H9 (cell line): ENCODE results near the gene SBF1. TPM values are rescaled to one million over a fixed set of nuclear protein-coding genes. Genes with fewer than 3 reads are reported as not detected.
A peak's percentile ranks its signal among the peaks of the same experiment; 100 is the strongest.

Experiments used
- DNase-seq: peaks from one replicate; pipeline ENCODE4 v3.0.0-alpha.2; 2017
- H2AFZ ChIP-seq: one replicate; pipeline ENCODE4 v1.6.1; 2013; ENCODE audit warnings: mild to moderate bottlenecking, low read length, control low read depth, moderate library complexity
- H2AK5ac ChIP-seq: 2 replicates; pipeline ENCODE4 v1.6.1; 2013; ENCODE audit warnings: low read length, control low read depth, mixed read lengths; ENCODE audit not compliant: insufficient read length
- H2BK120ac ChIP-seq: one replicate; pipeline ENCODE4 v1.6.1; 2013; ENCODE audit warnings: low read depth, mild to moderate bottlenecking, low read length, control low read depth, inconsistent platforms; ENCODE audit not compliant: poor library complexity, severe bottlenecking
- H2BK12ac ChIP-seq: 2 replicates; pipeline ENCODE4 v1.6.1; 2013; ENCODE audit warnings: low read length, control low read depth, mixed read lengths, low read depth; ENCODE audit not compliant: insufficient read length
- H2BK15ac ChIP-seq: 2 replicates; pipeline ENCODE4 v1.6.1; 2013; ENCODE audit warnings: low read depth, low read length, control low read depth
- H2BK20ac ChIP-seq: one replicate; pipeline ENCODE4 v1.6.1; 2013; ENCODE audit warnings: low read depth, mild to moderate bottlenecking, low read length, control low read depth, inconsistent platforms; ENCODE audit not compliant: poor library complexity, severe bottlenecking
- H2BK5ac ChIP-seq: 2 replicates; pipeline ENCODE4 v1.6.1; 2013; ENCODE audit warnings: low read length, control low read depth, mixed read lengths; ENCODE audit not compliant: insufficient read length
- H3K14ac ChIP-seq: 2 replicates; pipeline ENCODE4 v1.6.1; 2013; ENCODE audit warnings: low read length, control low read depth; ENCODE audit not compliant: insufficient read depth
- H3K18ac ChIP-seq: 2 replicates; pipeline ENCODE4 v1.6.1; 2013; ENCODE audit warnings: low read depth, mild to moderate bottlenecking, mixed read lengths, low read length, control low read depth; ENCODE audit not compliant: insufficient read length
- H3K23ac ChIP-seq: 2 replicates; pipeline ENCODE4 v1.6.1; 2013; ENCODE audit warnings: low read length, control low read depth, mixed read lengths, low read depth; ENCODE audit not compliant: insufficient read length
- H3K23me2 ChIP-seq: 2 replicates; pipeline ENCODE4 v1.6.1; 2013; ENCODE audit warnings: low read depth, mild to moderate bottlenecking, mixed read lengths, low read length, control low read depth; ENCODE audit not compliant: insufficient read length, poor library complexity, severe bottlenecking
- H3K27ac ChIP-seq: 2 replicates; pipeline ENCODE4 v1.5.1; 2013; ENCODE audit warnings: low read length, control low read depth, mixed read lengths, low read depth; ENCODE audit not compliant: insufficient read length
- H3K27me3 ChIP-seq: 2 replicates; pipeline ENCODE4 v1.6.1; 2013; ENCODE audit warnings: low read length, control low read depth, inconsistent platforms; ENCODE audit not compliant: insufficient read depth
- H3K4ac ChIP-seq: 2 replicates; pipeline ENCODE4 v1.6.1; 2013; ENCODE audit warnings: low read depth, mild to moderate bottlenecking, control low read depth, inconsistent platforms, low read length, moderate library complexity
- H3K4me1 ChIP-seq: 2 replicates; pipeline ENCODE4 v1.6.1; 2013; ENCODE audit warnings: low read length, control low read depth, inconsistent platforms; ENCODE audit not compliant: insufficient read depth
- H3K4me2 ChIP-seq: 2 replicates; pipeline ENCODE4 v1.6.1; 2013; ENCODE audit warnings: low read length, control low read depth, mixed read lengths; ENCODE audit not compliant: insufficient read length, insufficient read depth
- H3K56ac ChIP-seq: 2 replicates; pipeline ENCODE4 v1.6.1; 2013; ENCODE audit warnings: low read depth, mild to moderate bottlenecking, mixed read lengths, low read length, control low read depth; ENCODE audit not compliant: insufficient read length
- H3K79me1 ChIP-seq: 2 replicates; pipeline ENCODE4 v1.6.1; 2013; ENCODE audit warnings: low read depth, mild to moderate bottlenecking, moderate library complexity, low read length, control low read depth, inconsistent platforms; ENCODE audit not compliant: insufficient read depth, poor library complexity, severe bottlenecking
- H3K79me2 ChIP-seq: 2 replicates; pipeline ENCODE4 v1.6.1; 2013; ENCODE audit warnings: low read length, control low read depth, inconsistent platforms; ENCODE audit not compliant: insufficient read depth
- H3K9ac ChIP-seq: 2 replicates; pipeline ENCODE4 v1.6.1; 2013; ENCODE audit warnings: low read length, control low read depth, mixed read lengths; ENCODE audit not compliant: insufficient read length; ENCODE audit errors: extremely low read depth
- H3K9me3 ChIP-seq: one replicate; pipeline ENCODE4 v1.6.1; 2013; ENCODE audit warnings: low read depth, low read length, inconsistent platforms; ENCODE audit not compliant: control insufficient read depth
- H3T11ph ChIP-seq: one replicate; pipeline ENCODE4 v1.6.1; 2013; ENCODE audit warnings: mild to moderate bottlenecking, low read length, control low read depth, inconsistent platforms
- H4K20me1 ChIP-seq: one replicate; pipeline ENCODE4 v1.6.1; 2013; ENCODE audit not compliant: control insufficient read depth, insufficient read length, insufficient read depth
- H4K5ac ChIP-seq: 2 replicates; pipeline ENCODE4 v1.6.1; 2013; ENCODE audit warnings: low read depth, mild to moderate bottlenecking, mixed read lengths, low read length, control low read depth; ENCODE audit not compliant: insufficient read length
- H4K8ac ChIP-seq: replicated peaks from 2 replicates; pipeline ENCODE4 v1.6.1; 2013; ENCODE audit warnings: low read length, control low read depth, mixed read lengths, low read depth; ENCODE audit not compliant: insufficient read length
- H4K91ac ChIP-seq: 2 replicates; pipeline ENCODE4 v1.6.1; 2013; ENCODE audit warnings: low read depth, mild to moderate bottlenecking, moderate library complexity, mixed read lengths, low read length, control low read depth; ENCODE audit not compliant: insufficient read length
- H3K27ac Mint-ChIP-seq, 3 experiments: 2 replicates in 2 of 3; 3 replicates in 1 of 3; pipeline ENCODE4 v1.8.0; 2020 to 2021; ENCODE audit warnings: mixed read lengths in 3 of 3, mild to moderate bottlenecking in 1 of 3, moderate library complexity in 1 of 3
- H3K27me3 Mint-ChIP-seq: 2 replicates; pipeline ENCODE4 v1.8.0; 2021; ENCODE audit warnings: low read depth, mild to moderate bottlenecking, moderate library complexity, mixed read lengths
- H3K36me3 Mint-ChIP-seq, 3 experiments: 2 replicates in 2 of 3; 3 replicates in 1 of 3; pipeline ENCODE4 v1.8.0; 2020 to 2021; ENCODE audit warnings: low read depth in 3 of 3, mixed read lengths in 3 of 3; ENCODE audit not compliant: insufficient read depth in 1 of 3
- H3K4me1 Mint-ChIP-seq, 2 experiments: 2 replicates each; pipeline ENCODE4 v1.8.0; 2020; ENCODE audit warnings: mixed read lengths in 2 of 2
- H3K4me3 Mint-ChIP-seq, 2 experiments: 2 replicates in 1 of 2; 3 replicates in 1 of 2; pipeline ENCODE4 v1.8.0; 2020 to 2021; ENCODE audit warnings: mild to moderate bottlenecking in 2 of 2, mixed read lengths in 2 of 2, moderate library complexity in 1 of 2
- H3K9me3 Mint-ChIP-seq, 2 experiments: 2 replicates in 1 of 2; 3 replicates in 1 of 2; pipeline ENCODE4 v1.8.0; 2020; ENCODE audit warnings: mild to moderate bottlenecking in 2 of 2, mixed read lengths in 2 of 2, moderate library complexity in 1 of 2
- WGBS: extraction: QIAGEN DNeasy Blood & Tissue Kit; methylation state at CpG from one replicate; pipeline ENCODE4 v1.1.7; 2013; ENCODE audit warnings: missing lambda C conversion rate, low lambda C conversion rate, mixed read lengths; ENCODE audit not compliant: insufficient read length; ENCODE audit errors: extremely low coverage; 5-methylcytosine and 5-hydroxymethylcytosine counted together
- total RNA-seq: library from RNA; stranded (reverse); gene quantifications from 2 replicates; pipeline ENCODE4 v1.2.1, GENCODE V29; 2021
- TF ChIP-seq, protein P1 (sequence below): fragments of 200-600 bp; sonication (generic); conservative IDR thresholded peaks from 3 replicates; pipeline ENCODE4 v1.8.0; 2021; ENCODE audit warnings: antibody characterized with exemption, mild to moderate bottlenecking

Gene SBF1
- total RNA-seq, 1 experiment from 2014 or later, result 69.8 TPM

DNA sequence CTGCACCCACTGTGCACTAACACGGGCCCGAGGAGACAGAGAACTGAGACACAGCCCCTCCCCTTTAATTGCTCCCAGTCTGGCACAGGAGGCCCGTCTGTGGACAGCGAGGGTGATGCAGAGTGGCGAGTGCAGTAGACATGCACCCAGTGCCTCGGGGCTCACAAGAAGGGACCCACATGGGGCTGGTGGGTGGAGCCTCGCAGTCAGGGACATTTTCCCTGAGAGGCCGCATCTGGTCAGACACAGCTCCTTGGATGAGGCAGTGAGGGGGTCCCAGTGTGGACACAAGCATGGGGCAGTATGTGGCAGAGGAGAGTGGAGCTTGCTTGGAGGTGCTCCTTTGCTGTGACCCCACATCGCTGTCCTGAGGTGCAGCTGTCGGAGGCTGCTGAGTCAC, 54.8 kb downstream of the SBF1 start:
- Histone ChIP-seq H3T11ph (no peak overlapping the region), H2BK20ac (no peak overlapping the region), H2BK5ac (no peak overlapping the region), H4K20me1 (no peaks in the 10 kb centered on the region), H3K23me2 (no peaks in the 10 kb centered on the region), H2BK15ac (no peak overlapping the region), H3K79me1 (no peaks in the 10 kb centered on the region), H2AFZ (no peak overlapping the region), H4K5ac (no peak overlapping the region), H3K9me3 (no peaks in the 10 kb centered on the region), H3K79me2 (no peaks in the 10 kb centered on the region), H3K4me1 (no peaks in the 10 kb centered on the region), H3K27ac (no peak overlapping the region), H3K9ac (no peak overlapping the region), H3K4me2 (no peak overlapping the region), H3K23ac (no peak overlapping the region), H3K56ac (no peak overlapping the region), H2BK120ac (no peak overlapping the region), H3K27me3 (no peaks in the 10 kb centered on the region), H2AK5ac (no peak overlapping the region), H3K18ac (no peak overlapping the region), H4K91ac (no peak overlapping the region), H3K4ac (no peak overlapping the region), H4K8ac (no peak overlapping the region), H2BK12ac (no peak overlapping the region), H3K14ac (no peak overlapping the region)
- H3K4me3 Mint-ChIP-seq, result no peak overlapping the region
- H3K36me3 Mint-ChIP-seq, result peaks cover 30 to 79% (median 78%) of the 10 kb centered on the region in 3 experiments; a peak in 6 of 7 replicates
- H3K27ac Mint-ChIP-seq, result 0 out of 7 replicates have a peak overlapping the region, but pooled peaks of 1 of the 3 experiments have one; percentile 41
- TF ChIP-seq, protein P1, sequence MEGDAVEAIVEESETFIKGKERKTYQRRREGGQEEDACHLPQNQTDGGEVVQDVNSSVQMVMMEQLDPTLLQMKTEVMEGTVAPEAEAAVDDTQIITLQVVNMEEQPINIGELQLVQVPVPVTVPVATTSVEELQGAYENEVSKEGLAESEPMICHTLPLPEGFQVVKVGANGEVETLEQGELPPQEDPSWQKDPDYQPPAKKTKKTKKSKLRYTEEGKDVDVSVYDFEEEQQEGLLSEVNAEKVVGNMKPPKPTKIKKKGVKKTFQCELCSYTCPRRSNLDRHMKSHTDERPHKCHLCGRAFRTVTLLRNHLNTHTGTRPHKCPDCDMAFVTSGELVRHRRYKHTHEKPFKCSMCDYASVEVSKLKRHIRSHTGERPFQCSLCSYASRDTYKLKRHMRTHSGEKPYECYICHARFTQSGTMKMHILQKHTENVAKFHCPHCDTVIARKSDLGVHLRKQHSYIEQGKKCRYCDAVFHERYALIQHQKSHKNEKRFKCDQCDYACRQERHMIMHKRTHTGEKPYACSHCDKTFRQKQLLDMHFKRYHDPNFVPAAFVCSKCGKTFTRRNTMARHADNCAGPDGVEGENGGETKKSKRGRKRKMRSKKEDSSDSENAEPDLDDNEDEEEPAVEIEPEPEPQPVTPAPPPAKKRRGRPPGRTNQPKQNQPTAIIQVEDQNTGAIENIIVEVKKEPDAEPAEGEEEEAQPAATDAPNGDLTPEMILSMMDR, result no peak
- no peak for DNase-seq
- no CpG with 5 or more reads among the region's 10 CpGs for WGBS
- no peaks in the 10 kb centered on the region for H3K4me1 Mint-ChIP-seq
- no peaks in the 10 kb centered on the region for H3K27me3 Mint-ChIP-seq
- no peaks in the 10 kb centered on the region for H3K9me3 Mint-ChIP-seq
